Activated CD4-positive, CD25-positive, alpha-beta regulatory T cell treated with anti-CD3 and anti-CD28 coated beads, Interleukin-2, amount 50 U/mL, for 16 hours (primary cell): ENCODE results near the gene GPT2.
A peak's percentile ranks its signal among the peaks of the same experiment; 100 is the strongest.

ENCODE experiments used
- DNase-seq: peaks from one replicate; pipeline ENCODE4 v3.0.0-alpha.2; 2020; ENCODE audit warnings: low read depth, low spot score

Gene GPT2

DNA sequence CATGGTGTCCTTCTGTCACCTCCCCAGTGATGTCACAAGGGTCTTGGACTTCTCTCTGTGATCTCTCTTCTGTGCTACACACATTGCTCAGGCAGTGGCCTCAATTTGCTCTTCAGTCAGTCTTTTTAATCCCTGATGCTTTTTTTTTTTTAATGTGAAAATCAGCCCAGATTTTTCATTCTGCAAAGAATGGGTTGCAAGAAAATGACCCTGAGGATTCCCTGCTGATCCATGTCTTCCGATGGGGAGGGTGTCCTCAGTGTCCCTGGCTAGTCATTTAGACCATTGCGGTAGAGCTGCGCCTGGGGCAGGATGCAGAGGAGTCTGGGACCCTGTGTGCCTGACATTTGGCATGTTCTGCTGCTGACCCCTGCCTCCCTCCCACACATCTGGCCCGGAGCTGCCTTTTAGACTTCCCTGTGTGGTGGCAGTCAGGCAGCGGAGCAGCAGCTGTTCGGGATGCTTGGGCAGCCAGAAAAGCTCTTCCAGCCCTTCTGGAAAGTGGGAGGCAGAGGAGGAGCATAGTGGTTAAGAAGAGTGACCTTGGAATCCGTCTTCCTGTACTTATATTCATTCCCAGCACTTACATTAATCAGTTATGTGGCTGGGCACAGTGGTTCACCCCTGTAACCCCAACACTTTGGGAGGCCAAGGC is 12.3 kb downstream of the GPT2 start:
- DNase-seq = no peak

DNA sequence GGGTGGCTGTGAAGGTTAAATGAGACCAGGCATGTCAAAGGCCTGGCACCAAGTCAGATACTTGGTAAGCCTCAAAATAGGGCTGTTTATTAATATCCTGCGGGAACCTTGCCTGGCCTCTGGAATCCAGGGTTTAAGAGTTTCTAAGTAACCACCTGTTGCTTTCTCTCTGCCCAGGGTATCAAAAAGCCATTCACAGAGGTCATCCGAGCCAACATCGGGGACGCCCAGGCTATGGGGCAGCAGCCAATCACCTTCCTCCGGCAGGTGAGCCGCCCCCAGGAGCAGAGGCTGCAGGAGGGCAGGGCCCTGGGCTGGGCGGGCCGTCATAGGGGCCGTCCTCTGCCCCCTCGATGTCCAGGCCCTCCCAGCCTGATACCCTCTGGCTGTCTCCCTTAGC is 13.3 kb downstream of the GPT2 start:
- DNase-seq = no peak

DNA sequence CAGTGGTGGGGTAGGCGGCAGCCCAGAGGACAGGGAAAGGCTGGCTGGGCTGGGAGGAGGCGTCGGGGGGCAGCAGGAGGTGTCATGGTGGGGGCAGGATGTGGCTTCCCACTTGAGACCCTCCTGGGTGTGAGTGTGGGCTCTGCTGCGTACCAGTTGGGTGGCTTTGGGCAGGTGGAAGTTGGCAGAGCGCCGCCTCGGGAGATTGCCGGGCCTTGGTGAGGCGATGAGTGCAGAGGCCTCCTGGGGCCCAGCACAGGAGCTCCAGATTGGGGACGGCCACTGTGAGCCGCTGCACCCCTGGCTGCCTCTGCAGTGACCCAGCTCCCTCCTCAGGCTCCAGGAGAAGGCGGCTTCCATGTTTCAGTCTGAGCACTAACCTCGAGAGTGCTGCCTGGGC is 13.8 kb downstream of the GPT2 start:
- DNase-seq = no peak

DNA sequence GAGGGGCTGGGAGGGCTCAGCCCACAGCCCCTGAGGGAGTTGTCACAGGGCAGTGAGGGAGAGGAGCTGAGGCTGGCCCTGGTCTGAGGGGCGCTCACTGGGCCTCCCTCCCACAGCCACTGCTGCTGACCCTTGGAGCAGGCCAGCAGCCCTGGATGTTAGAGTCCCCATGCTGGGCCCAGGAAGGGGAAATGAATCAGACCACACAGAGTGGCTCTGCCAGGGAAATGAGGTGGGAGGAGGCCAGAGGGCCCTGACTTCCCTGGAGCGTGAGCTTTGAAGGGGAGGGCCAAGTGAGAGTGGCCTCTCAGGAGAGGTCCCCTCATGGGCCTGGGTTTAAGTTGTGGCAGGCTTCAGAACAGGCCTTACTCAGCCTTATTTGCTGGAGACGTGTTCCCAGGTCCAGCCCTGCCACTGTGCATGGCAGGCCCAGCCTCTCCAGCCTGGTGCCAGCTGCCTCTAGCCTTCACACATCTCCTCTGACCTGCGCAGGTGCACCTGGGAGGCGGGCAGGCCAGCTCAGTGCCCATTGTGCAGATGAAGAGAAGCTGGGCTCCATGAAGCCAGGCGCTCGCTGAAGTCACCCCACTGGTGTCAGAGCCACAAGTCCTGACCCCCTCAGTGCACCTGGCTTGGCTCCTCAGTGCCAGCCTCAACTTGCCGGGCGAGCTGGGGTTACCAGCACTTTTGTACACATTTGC is 15.4 kb downstream of the GPT2 start:
- no peak for DNase-seq

DNA sequence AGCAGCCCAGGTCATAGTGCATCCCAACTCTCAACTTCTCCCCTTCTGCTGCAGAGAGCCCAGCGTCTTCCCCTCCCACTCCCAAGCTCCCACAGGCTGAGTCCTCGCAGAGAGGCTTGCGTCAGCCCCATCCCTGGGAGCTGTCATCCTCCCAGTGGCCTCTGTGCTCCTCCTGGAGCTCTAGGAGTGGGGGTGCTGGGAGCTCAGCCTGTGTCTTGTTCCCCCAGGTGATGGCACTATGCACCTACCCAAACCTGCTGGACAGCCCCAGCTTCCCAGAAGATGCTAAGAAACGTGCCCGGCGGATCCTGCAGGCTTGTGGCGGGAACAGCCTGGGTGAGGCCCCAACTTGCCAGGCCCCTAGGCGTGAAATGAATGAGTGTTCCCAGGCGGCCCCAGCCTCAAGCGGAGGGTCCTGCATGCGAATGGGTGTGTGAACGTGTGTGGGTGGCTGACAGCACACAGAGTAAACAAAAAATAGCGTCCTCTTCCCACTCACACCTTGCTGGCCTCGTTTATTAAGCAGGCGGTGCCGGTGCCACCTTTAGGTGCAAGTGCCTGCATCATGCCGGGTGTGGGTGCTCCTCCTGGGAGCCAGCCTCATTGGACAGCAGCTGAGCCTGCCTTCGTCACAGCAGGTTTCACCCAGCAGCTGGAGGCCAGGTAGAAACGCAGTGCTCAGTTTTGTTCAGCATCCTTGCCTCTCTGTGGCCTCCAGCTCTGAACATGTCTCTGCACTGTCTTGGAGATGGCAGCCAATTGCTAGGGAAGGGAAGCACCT is 16.5 kb downstream of the GPT2 start:
- DNase-seq = no peak

DNA sequence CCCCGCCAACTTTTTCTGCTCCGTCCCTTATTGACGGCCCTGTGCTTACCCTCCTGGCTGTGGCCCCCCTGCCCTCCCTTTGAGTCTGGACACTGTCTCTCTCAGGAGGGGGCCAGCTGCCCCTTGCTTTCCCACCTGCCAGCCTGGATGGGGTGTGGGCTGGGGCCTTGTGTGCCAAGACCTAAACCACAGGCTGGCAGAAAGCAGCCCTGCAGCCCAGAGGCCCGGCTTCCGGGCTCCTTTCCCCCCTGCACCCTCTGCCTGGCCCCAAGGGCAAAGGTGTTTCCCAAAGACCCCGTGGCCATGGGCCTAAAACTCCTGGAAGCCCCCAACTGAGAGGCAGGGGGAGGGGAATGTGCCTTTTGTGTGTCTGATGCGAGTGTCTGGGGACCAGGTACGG is 17.5 kb downstream of the GPT2 start:
- DNase-seq = no peak

DNA sequence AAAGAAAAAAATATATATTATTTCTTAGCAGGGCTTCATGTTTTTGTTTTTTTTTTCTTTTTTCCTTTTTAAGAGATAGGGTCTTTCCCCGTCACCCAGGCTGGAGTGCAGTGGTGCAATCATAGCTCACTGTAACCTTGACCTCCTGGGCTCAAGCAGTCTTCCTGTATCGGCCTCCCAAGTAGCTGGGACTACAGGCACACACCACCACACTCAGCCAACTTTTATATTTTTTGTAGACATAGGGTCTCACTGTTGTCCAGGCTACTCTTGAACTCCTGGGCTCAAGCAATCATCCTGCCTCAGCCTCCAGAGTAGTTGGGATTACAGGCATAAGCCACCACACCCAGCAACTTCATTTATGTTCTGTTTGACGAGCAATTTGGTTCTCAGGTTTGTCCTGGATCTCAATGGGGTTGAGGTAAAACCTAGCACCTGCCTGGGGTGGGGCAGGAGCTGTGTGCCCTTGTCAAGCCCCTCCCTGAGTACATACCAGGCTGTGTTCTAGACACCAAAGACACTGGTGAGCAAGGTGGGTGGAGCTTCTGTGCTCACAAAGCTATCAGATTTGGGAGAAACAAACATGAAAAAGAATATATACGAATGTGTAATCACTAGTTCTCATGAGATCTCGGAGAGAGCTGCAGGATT is 19.2 kb downstream of the GPT2 start:
- no peak for DNase-seq

DNA sequence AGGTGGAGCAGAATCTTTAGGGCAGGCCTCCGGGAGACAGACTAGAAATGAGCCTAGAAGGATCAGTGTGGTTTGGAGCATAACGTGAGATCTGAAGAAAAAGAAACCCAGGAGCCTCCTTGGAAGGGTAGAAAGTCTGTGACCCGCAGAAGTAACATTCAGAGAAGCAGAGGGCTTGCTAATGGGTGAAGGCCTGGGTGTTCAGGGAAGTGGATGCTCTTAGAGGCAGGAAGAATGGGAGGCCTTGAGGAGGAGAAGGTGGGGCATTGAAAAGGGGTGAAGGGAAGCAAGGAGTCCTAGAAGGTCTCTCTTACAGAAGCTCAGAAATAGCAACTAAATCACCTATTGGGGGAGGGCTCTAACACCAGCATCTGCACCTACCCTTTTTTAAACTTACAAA is 20.3 kb downstream of the GPT2 start:
- no peak for DNase-seq

DNA sequence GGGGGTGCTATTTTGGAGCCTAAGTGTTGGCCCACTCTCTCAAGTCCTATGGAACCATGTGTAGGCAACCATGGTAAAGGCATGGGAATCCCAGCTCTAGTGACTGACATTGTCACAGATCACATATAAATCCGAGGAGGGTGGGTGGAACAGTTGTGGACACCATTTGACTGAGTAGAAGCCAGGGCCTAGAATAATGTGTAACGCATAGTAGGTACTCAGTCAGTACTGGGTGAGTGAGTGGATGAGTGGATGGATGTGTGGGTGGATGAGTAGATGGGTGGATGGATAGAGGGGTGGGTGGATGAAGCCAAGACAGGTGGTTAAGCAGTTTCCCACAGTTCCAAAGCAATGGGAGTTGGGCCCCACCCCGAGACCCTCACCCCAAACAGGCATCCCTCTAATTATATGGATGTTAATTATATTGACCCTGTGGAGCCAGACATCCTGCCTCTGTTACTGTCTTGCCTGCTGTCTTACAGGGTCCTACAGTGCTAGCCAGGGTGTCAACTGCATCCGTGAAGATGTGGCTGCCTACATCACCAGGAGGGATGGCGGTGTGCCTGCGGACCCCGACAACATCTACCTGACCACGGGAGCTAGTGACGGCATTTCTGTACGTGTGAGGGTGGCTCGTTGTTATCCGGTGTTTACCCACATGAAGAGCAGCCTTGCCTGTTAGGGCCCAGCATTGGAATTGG is 22.3 kb downstream of the GPT2 start:
- DNase-seq = no peak

DNA sequence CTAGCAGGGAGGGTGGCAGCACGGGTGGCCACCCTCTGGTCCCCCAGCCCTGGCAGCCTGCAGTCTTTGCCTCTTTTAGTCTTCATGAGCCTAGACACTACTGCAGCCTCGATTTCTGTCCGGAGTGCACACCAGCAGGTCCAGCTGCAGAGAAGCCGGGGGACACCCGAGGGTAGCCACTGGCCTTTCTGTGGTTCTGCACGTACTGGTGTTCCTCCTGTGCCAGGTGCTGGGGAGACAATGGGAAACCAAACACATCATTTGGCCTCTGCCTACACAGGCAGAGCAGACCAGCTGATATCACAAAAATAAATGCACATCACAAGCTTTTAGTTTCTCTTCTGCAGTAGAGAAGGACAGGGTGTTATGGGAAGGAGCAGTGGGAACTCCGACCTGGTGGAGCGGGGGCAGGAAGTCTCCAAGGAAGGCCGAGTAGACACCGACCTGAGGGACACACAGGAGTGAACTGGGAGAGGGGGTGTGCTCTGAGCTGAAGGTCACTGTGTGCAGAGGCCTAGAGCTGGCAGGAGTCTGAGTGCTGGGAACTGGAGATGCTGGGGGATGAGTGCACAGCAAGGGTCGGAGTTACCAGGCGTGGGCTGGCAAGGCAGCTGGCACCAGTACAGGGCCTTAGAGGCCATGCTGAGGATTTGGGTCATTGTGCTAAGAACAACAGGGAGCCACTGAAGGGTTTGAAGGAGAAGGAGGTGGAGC is 23.1 kb downstream of the GPT2 start:
- no peak for DNase-seq

DNA sequence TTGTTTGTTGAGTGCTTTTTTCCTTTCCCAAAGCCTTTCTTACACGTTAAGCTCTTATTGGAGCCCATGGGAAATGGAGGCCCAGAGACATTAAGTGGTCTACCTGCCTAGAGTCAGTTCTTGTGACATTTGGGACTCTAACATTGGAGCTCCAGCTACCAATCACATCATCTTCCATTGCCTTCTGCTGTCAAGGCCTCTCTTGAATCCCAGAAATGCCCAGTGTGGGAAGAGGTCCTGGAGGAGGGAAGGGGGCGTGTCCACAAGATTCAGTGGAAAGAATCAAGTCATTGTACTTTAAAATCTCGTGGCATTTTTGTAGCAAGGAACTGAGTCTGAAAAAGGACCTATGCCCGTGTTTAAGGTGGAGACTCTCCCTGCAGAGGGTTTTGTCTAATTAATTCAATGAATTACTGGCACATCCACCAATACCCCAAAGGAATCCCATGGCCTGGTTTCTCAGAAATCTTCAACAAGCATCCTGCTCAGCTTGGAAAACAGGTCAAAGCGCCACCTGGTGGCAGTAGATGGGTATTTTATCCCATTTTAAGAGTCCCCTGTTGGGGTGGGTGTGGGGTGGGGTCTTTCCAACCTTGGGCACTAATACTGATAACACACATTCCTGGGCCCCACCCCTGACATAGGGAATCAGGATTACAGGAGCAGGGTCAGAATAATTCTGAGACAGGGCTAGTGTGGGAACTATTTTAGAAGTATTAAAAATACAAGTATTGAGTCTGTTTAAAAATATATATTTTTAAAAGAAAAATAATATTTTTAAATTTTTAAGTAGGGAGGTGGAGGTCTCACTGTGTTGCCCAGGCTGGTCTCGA is 24.6 kb downstream of the GPT2 start:
- peak; percentile 53 for DNase-seq

DNA sequence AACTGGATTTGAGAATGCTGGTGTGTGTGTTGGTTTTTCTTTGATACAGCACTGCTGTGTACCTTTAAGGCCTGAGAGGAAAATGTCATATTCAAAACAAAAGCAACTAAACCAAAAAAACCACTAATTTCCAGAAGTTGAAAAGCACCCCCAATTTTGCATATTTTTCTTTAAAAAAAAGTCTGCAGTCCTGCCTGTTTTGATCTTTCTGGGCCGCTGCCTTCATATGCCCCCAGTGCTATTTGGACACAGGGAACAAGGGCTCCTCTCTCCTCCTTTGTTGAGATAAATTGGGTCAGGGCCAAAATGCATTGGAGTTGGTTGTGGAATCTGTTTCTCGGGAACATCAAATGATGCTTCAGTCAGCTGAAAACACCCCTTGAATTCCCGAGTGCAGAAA is 26.9 kb downstream of the GPT2 start:
- no peak for DNase-seq

DNA sequence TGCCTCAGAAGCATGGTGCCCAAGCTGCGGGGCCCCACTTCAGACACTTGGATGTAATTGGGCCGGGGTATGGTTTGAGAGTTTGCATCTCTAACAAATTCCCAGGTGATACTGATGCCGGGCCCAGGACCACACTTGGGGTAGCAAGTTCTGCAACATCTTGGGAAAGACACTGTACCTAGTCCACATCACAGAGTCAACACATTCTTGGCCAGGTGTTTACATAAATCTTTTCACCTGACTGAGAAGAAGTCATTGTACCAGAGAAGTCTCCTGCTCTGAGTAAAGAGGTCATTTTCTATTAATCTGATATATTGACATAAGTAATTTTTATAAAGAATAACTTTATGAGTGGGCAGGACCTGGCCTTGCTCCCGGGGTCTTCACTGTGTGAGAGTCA is 27.5 kb downstream of the GPT2 start:
- DNase-seq = no peak

DNA sequence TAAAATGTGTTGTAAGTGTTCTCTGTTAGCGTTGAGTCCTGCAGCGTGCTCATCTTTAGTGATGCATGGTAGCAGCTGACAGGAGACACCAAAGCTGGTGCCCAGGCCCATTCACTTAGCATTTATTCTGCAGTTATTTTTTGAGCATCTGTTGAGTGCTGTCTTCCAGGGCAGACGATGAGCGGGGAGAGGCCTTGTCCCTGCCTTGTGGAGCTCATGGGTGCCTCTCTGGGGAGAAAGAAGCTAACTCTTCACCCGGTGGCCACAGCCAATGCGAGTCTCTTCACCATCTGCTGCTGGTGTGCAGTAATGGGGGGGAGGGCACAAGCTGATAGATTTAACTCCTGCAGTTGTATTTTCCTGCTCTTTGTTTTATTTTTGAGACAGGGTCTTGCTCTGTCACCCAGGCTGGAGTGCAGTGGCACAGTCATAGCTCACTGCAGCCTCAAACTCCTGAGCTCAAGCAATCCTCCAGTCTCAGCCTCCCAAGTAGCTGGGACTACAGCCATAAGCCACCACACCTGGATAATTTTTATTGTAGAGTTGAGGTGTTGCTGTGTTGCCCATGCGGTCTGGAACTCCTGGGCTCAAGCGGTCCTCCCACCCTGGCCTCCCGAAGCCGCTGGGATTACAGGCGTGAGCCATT is 30.5 kb downstream of the GPT2 start:
- DNase-seq = no peak

DNA sequence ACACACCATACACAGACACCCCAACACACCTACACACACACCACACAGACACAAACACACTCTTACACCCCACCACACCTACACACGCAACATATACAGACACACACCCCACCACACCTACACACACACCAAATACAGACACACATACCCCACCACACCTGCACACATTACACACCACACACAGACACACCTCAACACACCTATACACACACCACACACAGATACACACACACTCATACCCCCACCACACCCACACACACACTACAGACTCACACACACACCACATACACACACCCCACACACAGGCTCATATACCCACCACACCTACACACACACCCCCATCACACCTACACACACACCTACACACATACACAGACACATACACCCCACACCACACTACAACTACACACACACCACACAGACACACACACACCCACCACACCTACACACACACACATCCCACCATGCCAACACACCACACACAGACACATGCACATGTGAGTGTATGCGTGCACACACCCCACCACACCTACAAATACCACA is 31.4 kb downstream of the GPT2 start:
- DNase-seq = no peak

DNA sequence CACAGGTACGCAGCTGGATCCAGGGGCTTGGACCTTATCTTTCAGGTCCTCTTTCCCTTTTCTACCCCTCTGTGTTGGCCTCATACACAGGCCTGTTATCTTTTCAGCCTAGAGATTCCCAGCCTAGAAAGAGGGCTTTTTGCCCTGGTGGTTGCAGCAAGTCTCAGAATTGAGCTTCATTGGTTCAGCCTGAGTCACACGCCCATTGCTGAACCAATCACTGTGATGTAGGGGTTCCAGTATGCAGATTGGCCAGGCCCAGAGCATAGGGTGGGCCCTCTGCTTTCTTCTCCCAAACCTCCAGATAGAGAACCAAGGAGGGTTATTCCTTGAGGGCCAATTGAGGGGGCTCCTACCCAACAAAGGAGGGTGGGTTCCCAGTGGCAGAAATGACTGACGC is 32.8 kb downstream of the GPT2 start:
- DNase-seq = no peak

DNA sequence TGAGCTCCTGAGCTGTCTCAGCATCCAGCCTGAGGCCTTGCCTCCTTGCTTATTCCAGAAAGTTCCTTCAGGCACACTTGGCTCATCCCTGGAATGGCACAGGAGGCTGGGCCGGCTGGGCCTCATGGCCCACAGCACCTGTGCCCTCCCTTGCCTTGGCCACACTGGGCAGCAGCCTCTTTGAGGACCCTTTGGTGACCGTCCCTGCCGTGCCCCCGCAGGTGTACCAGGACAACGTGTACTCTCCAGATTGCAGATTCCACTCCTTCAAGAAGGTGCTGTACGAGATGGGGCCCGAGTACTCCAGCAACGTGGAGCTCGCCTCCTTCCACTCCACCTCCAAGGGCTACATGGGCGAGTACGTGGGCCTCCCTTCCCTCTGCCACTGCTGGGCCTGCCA is 34.2 kb downstream of the GPT2 start:
- no peak for DNase-seq

DNA sequence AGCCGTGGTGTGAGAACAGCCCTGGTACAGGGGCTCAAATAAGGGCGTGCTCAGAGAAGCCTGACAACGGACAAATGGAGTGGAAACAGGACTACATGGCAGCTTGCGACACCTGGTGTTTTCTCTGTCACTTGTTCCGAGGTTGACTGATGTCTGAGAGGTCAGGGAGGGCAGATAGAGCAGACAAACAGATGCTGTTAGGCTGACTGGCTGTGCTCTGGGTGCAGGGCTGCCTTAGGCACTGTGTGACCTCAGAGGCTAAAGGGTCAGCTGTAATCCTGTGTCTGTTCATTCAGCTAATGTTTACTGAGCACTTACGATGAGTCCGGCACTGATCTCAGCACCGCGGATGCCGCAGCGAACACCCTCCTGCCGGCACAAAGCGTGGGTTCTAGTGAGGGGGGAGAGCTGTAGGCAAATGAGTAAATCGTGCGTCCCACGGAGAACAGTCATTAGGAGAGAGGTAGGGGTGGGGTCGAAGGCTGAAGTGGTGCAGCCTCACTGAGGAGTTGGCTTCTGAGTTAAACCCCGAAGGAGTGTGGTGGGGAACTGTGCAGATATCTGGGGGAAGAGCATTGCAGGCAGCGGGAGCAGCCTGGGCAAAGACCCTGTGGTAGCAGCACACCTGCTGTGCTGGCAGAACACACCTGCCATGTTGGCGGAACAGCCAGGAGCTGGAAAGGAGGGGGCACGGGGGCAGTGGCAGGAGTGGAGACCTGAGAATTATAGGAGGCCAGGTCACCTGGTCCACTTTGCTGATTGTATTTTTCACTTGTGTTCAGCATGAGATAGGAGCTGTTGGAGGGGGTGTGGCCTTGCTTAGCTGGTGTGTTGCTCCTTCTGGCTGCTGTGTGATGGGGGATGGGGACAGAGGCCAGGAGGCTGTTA is 35.0 kb downstream of the GPT2 start:
- no peak for DNase-seq
